Prostate gland (tissue), 2 donors: Measurements from ENCODE around the gene VAV3.

Experiments used
- POLR2A ChIP-seq: fragments of 450-650 bp; IDR thresholded peaks from one replicate; pipeline ENCODE4 v1.6.1; 2016; ENCODE audit warnings: antibody characterized with exemption, mild to moderate bottlenecking
- POLR2AphosphoS5 ChIP-seq: sonication (generic); formaldehyde crosslinking; IDR thresholded peaks from one replicate; pipeline ENCODE4 v1.6.1; 2017; ENCODE audit warnings: antibody characterized with exemption
- TF ChIP-seq, protein P1 (sequence below), 4 experiments: fragments of 200-600 bp in 2 of 4; fragments of 450-650 bp in 2 of 4; sonication (generic) in 2 of 4; IDR thresholded peaks; 1 replicate in 3 of 4; 2 replicates in 1 of 4; pipeline ENCODE4 v1.5.1; 2016 to 2019; ENCODE audit warnings: antibody characterized with exemption in 4 of 4, mild to moderate bottlenecking in 2 of 4, moderate library complexity in 2 of 4

DNA sequence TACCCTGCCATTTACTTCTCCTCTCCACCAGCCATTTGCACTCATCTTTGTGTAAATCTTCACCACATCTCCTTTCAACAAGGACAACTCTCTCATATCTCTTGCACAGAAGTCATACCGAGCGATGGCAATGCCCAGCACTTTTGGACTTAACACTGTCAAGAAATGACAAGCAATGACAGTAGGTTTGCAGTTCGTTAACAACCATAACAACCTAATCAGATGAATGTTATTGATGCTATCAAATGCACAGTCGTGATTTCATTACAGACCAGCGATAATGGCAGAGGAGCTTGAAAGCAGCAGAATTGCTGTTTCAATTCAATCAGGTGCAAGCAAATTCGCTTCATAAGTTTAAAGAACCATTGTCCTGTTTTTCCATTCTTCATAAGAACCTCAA, 390.9 kb downstream of the VAV3 start:
- TF ChIP-seq POLR2AphosphoS5 (no peak), POLR2A (no peak)
- TF ChIP-seq, protein P1, sequence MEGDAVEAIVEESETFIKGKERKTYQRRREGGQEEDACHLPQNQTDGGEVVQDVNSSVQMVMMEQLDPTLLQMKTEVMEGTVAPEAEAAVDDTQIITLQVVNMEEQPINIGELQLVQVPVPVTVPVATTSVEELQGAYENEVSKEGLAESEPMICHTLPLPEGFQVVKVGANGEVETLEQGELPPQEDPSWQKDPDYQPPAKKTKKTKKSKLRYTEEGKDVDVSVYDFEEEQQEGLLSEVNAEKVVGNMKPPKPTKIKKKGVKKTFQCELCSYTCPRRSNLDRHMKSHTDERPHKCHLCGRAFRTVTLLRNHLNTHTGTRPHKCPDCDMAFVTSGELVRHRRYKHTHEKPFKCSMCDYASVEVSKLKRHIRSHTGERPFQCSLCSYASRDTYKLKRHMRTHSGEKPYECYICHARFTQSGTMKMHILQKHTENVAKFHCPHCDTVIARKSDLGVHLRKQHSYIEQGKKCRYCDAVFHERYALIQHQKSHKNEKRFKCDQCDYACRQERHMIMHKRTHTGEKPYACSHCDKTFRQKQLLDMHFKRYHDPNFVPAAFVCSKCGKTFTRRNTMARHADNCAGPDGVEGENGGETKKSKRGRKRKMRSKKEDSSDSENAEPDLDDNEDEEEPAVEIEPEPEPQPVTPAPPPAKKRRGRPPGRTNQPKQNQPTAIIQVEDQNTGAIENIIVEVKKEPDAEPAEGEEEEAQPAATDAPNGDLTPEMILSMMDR (IDR thresholded peaks at IDR 0.05) = no peak
